H1 (cell line): ENCODE data around the gene LKAAEAR1. TPM values are rescaled to one million over a fixed set of nuclear protein-coding genes. Genes with fewer than 3 reads are reported as not detected.

ENCODE experiments used
- EZH2 ChIP-seq: fragments of 200-600 bp; sonication (generic); IDR thresholded peaks from 2 replicates; pipeline ENCODE4 v1.7.1; 2012; ENCODE audit warnings: low read depth, mild to moderate bottlenecking, moderate library complexity, low read length, inconsistent platforms; ENCODE audit not compliant: severe bottlenecking
- JUN ChIP-seq: IDR thresholded peaks from 2 replicates; pipeline ENCODE4 v1.6.1; 2011; ENCODE audit warnings: low read depth, mild to moderate bottlenecking, improper control_type of control experiment, low read length
- SAP30 ChIP-seq: fragments of 300-600 bp; sonication (generic); IDR thresholded peaks from 2 replicates; pipeline ENCODE4 v1.7.1; 2012; ENCODE audit warnings: low read length, moderate library complexity, mild to moderate bottlenecking, inconsistent platforms; ENCODE audit not compliant: insufficient read depth, insufficient replicate concordance
- TAF7 ChIP-seq: optimal IDR thresholded peaks from 2 replicates; pipeline ENCODE3; 2011; ENCODE audit warnings: low read depth, mild to moderate bottlenecking, inconsistent platforms, low read length, moderate library complexity, borderline replicate concordance
- ZNF274 ChIP-seq: IDR thresholded peaks from 2 replicates; pipeline ENCODE4 v1.7.0; 2012; ENCODE audit warnings: low read length, borderline replicate concordance; ENCODE audit errors: extremely low read depth
- polyA plus RNA-seq, 7 experiments: library from polyadenylated mRNA; depleted of rRNA in 3 of 7; stranded (reverse) in 5 of 7; unstranded in 2 of 7; fragments of >200 nt in 5 of 7; fragments of 200-250 nt in 2 of 7; gene quantifications; 1 replicate in 5 of 7; 2 replicates in 1 of 7; 4 replicates in 1 of 7; pipeline versions ENCODE4 v1.2.1 to v1.2.3, GENCODE V29; 2011 to 2013; ENCODE audit warnings: missing spikeins in 2 of 7, mixed read lengths in 2 of 7
- total RNA-seq: library from RNA; stranded (reverse); fragmentation: NEBNext Ultra II Directional; extraction: Animal tissue kit (Norgen Biotek cat#: 25700); gene quantifications from 2 replicates; pipeline ENCODE4 v1.2.1, GENCODE V29; 2021
- TF ChIP-seq, protein P1 (sequence below): IDR thresholded peaks from 2 replicates; pipeline ENCODE4 v1.6.1; 2012; ENCODE audit warnings: inconsistent platforms

LKAAEAR1 gene
- total and polyA plus RNA-seq, 2 of the 8 experiments (the other 6 are each of a cell fraction or from before 2014, with no cell fraction given), result 0.41 to 0.53 TPM

DNA sequence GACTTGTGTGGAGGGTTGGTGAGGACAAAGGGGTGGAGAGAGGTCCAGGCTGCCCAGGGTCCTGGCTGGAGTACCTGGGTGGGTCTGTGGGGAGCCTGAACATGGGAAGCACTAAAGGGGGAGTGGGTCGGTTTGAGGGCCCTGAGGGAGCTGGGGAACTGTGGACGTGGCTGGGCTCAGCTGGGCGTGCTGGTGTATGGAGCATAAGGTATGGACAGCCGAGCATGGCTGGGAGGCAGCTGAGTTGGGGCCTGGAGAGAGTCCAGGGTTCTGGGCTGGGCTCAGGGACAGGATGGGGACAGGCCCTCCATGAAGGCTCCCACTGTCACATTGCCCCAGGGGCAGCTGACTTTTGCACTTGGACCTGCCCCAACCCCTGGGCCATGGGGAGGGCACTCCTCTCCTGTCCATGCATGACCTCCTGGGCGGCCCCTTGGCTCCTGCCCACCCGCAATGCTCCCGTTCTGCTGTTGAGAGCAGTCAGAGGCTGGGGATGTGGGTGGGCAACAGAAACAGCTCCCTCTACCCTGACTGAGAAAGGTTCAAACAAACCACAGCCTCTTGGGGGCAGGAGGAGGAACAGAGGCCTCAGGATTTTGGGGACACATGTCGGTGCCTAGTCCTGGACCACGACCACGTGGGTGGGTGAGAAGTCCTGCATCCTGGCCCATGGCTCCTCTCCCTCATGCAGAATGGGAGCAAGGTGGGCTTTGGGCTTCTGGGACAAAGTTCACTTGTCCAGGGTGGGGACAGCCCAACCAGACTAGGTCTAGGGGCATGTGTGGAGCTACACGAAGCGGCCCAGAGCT lies 43.8 kb downstream of the LKAAEAR1 start (continued):
- TF ChIP-seq, protein P1, sequence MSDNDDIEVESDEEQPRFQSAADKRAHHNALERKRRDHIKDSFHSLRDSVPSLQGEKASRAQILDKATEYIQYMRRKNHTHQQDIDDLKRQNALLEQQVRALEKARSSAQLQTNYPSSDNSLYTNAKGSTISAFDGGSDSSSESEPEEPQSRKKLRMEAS, result no peak
- TF ChIP-seq JUN, result no peak
- TF ChIP-seq TAF7, result no peak
- no peak for TF ChIP-seq EZH2
- no peak for TF ChIP-seq SAP30
- TF ChIP-seq ZNF274, result no peak
